Kidney (tissue), 14 donors: ENCODE results near the gene RO60. TPM values are rescaled to one million over a fixed set of nuclear protein-coding genes. Genes with fewer than 3 reads are reported as not detected.

ENCODE experiments used
- DNase-seq, 5 donors: peaks; one replicate each; pipeline ENCODE4 v3.0.0-alpha.2; 2013 to 2020
- FAIRE-seq: peaks from 2 replicates; lab custom pipeline; 2012; peaks lifted over from hg19 to GRCh38; lab: Jason Lieb, UNC
- H3K27ac ChIP-seq, 2 donors: one replicate each; pipeline ENCODE4 v1.7.0; 2013; ENCODE audit warnings: low read depth in 2 of 2, low read length in 2 of 2, inconsistent platforms in 1 of 2
- H3K27me3 ChIP-seq: one replicate; pipeline ENCODE4 v1.7.1; 2013; ENCODE audit warnings: low read length, inconsistent platforms; ENCODE audit not compliant: control insufficient read depth, insufficient read depth
- H3K36me3 ChIP-seq, 3 donors: one replicate each; pipeline versions ENCODE4 v1.7.0 to v1.7.1; 2013; ENCODE audit warnings: low read length in 3 of 3, control low read depth in 1 of 3, inconsistent platforms in 1 of 3; ENCODE audit not compliant: insufficient read depth in 3 of 3, control insufficient read depth in 2 of 3
- H3K4me1 ChIP-seq, 3 donors: one replicate each; pipeline versions ENCODE4 v1.7.0 to v1.7.1; 2013; ENCODE audit warnings: low read length in 3 of 3, inconsistent platforms in 1 of 3, low read depth in 1 of 3; ENCODE audit not compliant: control insufficient read depth in 2 of 3, insufficient read depth in 2 of 3
- H3K4me3 ChIP-seq, 3 donors: one replicate each; pipeline versions ENCODE4 v1.7.0 to v1.8.1; 2013; ENCODE audit warnings: low read length in 3 of 3, control low read depth in 1 of 3, inconsistent platforms in 1 of 3
- H3K9ac ChIP-seq, 3 donors: one replicate each; pipeline versions ENCODE4 v1.7.0 to v1.7.1; 2013; ENCODE audit warnings: low read length in 3 of 3, control low read depth in 1 of 3, inconsistent platforms in 1 of 3
- H3K9me3 ChIP-seq, 3 donors: one replicate each; pipeline versions ENCODE4 v1.7.0 to v1.7.1; 2013; ENCODE audit warnings: low read length in 3 of 3, control low read depth in 1 of 3, inconsistent platforms in 1 of 3; ENCODE audit not compliant: control insufficient read depth in 2 of 3, insufficient read depth in 1 of 3
- CTCF ChIP-seq: IDR thresholded peaks from 3 replicates; pipeline ENCODE4 v1.5.1; 2012; ENCODE audit warnings: mild to moderate bottlenecking, moderate library complexity, borderline replicate concordance; ENCODE audit not compliant: insufficient read depth; ENCODE audit errors: extremely low read depth
- intact Hi-C: fragments of 100-400 bp; cut with DNase I; formaldehyde crosslinking; loops from one replicate; pipeline ENCODE4 v1.11.1; 2022
- polyA plus RNA-seq: library from polyadenylated mRNA; stranded (reverse); fragments of 350-450 nt; fragmentation: Illumina TruSeq; extraction: RNeasy Lipid Tissue Mini Kit (QIAGEN cat#74804); gene quantifications from one replicate; pipeline ENCODE4 v1.2.3, GENCODE V29; 2014; ENCODE audit warnings: low read depth, low replicate concordance; ENCODE audit not compliant: insufficient read depth
- total RNA-seq: library from RNA; stranded (reverse); fragmentation: NEBNext Ultra II Directional; extraction: Animal tissue kit (Norgen Biotek cat#: 25700); gene quantifications from one replicate; pipeline ENCODE4 v1.2.1, GENCODE V29; 2021
- donor health status: control.
- donor health status: control.
- donor health status: control.
- donor health status: control.
- donor health status: control.
- donor health status: DM: yes; HTN: yes; CAD: no.
- donor health status: Normal renal cell carcinoma (clear cell type).

RO60 gene
- total and polyA plus RNA-seq, 2 donors from 2014 or later, result 4.8 to 72.0 TPM

GRCh38 chr1:193060938-193061337 lies 1.5 kb downstream of the RO60 start:
- DNase-seq (peak in 2 of 5 donors; percentile 7 to 8), FAIRE-seq (no peak)
- H3K27ac ChIP-seq, result peak overlapping the region in 1 of 2 donors; percentile 12
- peaks cover 0 to 15% (median 11%) of the 10 kb centered on the region in 3 donors for H3K4me1 ChIP-seq
- no peaks in the 10 kb centered on the region for H3K36me3 ChIP-seq
- H3K4me3 ChIP-seq, result peak overlapping the region in 2 of 3 donors; percentile 81 to 97
- intact Hi-C loops, result no loop called here
- no peak for TF ChIP-seq CTCF
- H3K9me3 ChIP-seq, result no peaks in the 10 kb centered on the region
- peak overlapping the region; percentile 79 to 96 (median 88) for H3K9ac ChIP-seq
- no peaks in the 10 kb centered on the region for H3K27me3 ChIP-seq

GRCh38 chr1:193062698-193063463 lies 3.5 kb downstream of the RO60 start:
- intact Hi-C loops, result no loop called here
- Histone ChIP-seq H3K27me3 (no peaks in the 10 kb centered on the region), H3K9ac (no peak overlapping the region), H3K36me3 (no peaks in the 10 kb centered on the region), H3K4me1 (peaks cover 0 to 10% (median 8%) of the 10 kb centered on the region in 3 donors), H3K27ac (no peak overlapping the region), H3K9me3 (no peaks in the 10 kb centered on the region), H3K4me3 (no peak overlapping the region)
- DNase-seq (no peak), FAIRE-seq (no peak)
- no peak for TF ChIP-seq CTCF

- no peaks in the 10 kb centered on the region for H3K27me3 ChIP-seq
- H3K27ac ChIP-seq, result no peak overlapping the region
- no peak overlapping the region for H3K9ac ChIP-seq
- peaks cover 0 to 4% (median 2%) of the 10 kb centered on the region in 3 donors for H3K4me1 ChIP-seq
- FAIRE-seq (no peak), DNase-seq (no peak)
- H3K4me3 ChIP-seq, result no peak overlapping the region
- H3K36me3 ChIP-seq, result no peaks in the 10 kb centered on the region
- no peak for TF ChIP-seq CTCF
- no peaks in the 10 kb centered on the region for H3K9me3 ChIP-seq
- intact Hi-C loops, result no loop called here
Observed at GRCh38 chr1:193065954-193066353, 6.5 kb downstream of the RO60 start.
